D721Med (cell line): ENCODE data around the gene GMDS.

Experiments
- DNase-seq: peaks from one replicate; pipeline ENCODE4 v3.0.0; 2011; ENCODE audit warnings: low spot score; ENCODE audit not compliant: insufficient read length
- FAIRE-seq: peaks from 2 replicates; lab custom pipeline; 2011; peaks lifted over from hg19 to GRCh38; lab: Jason Lieb, UNC
- CTCF ChIP-seq: IDR thresholded peaks from 2 replicates; pipeline ENCODE4 v1.5.1; 2012; ENCODE audit warnings: mild to moderate bottlenecking, control low read depth; ENCODE audit not compliant: insufficient read depth; ENCODE audit errors: missing control alignments

GMDS gene

GRCh38 chr6:1837826-1838225, 407.6 kb downstream of the GMDS start:
- no peak for TF ChIP-seq CTCF
- DNase-seq (no peak), FAIRE-seq (no peak)

GRCh38 chr6:1836690-1837089, 408.7 kb downstream of the GMDS start:
- no peak for TF ChIP-seq CTCF
- DNase-seq (no peak), FAIRE-seq (no peak)

GRCh38 chr6:1834646-1835516, 410.5 kb downstream of the GMDS start:
- FAIRE-seq = no peak

GRCh38 chr6:1834207-1834606, 411.2 kb downstream of the GMDS start:
- FAIRE-seq = no peak
- DNase-seq = no peak
- no peak for TF ChIP-seq CTCF

More at GRCh38 chr6:1834646-1835516, 410.5 kb downstream of the GMDS start:
- no peak for DNase-seq
- TF ChIP-seq CTCF = no peak

- FAIRE-seq = no peak
- no peak for DNase-seq
- no peak for TF ChIP-seq CTCF
Measured at GRCh38 chr6:1832844-1833787, 412.3 kb downstream of the GMDS start.

GRCh38 chr6:1832358-1832757, 413.0 kb downstream of the GMDS start:
- no peak for DNase-seq
- FAIRE-seq = no peak
- no peak for TF ChIP-seq CTCF
